Thoracic aorta (tissue), 2 donors: ENCODE data around the gene RASAL2. TPM values are rescaled to one million over a fixed set of nuclear protein-coding genes. Genes with fewer than 3 reads are reported as not detected.

Experiments
- ATAC-seq: fragments of 150-250 bp; one replicate; pipeline ENCODE4 v1.8.0; 2017; ENCODE audit warnings: low read depth; ENCODE audit not compliant: insufficient number of reproducible peaks, low FRiP score
- DNase-seq: peaks from one replicate; pipeline ENCODE4 v3.0.0-alpha.2; 2020; ENCODE audit warnings: low spot score
- H3K27ac ChIP-seq, 2 donors: fragments of 200-600 bp; sonication (generic); 1 replicate in 1 of 2; 2 replicates in 1 of 2; pipeline ENCODE4 v1.5.1; 2016; ENCODE audit warnings: mild to moderate bottlenecking in 2 of 2, moderate library complexity in 2 of 2
- H3K27me3 ChIP-seq: fragments of 200-600 bp; sonication (generic); replicated peaks from 2 replicates; pipeline ENCODE4 v1.6.0; 2016; ENCODE audit warnings: mild to moderate bottlenecking; ENCODE audit not compliant: insufficient read depth
- H3K36me3 ChIP-seq: fragments of 200-600 bp; sonication (generic); one replicate; pipeline ENCODE4 v1.5.1; 2016
- H3K4me1 ChIP-seq, 2 donors: fragments of 200-600 bp; sonication (generic); 1 replicate in 1 of 2; 2 replicates in 1 of 2; pipeline versions ENCODE4 v1.5.1 to v1.6.0; 2016; ENCODE audit warnings: low read depth in 2 of 2, mild to moderate bottlenecking in 1 of 2; ENCODE audit not compliant: control insufficient read depth in 1 of 2
- H3K4me3 ChIP-seq: fragments of 200-600 bp; sonication (generic); 2 replicates; pipeline ENCODE4 v1.5.1; 2016; ENCODE audit warnings: mild to moderate bottlenecking
- H3K9me3 ChIP-seq: fragments of 200-600 bp; sonication (generic); 2 replicates; pipeline ENCODE4 v1.5.1; 2016
- total RNA-seq, 2 donors: library from RNA; depleted of rRNA; stranded (reverse); fragments of >200 nt; gene quantifications; one replicate each; pipeline versions ENCODE4 v1.1.0 to v1.2.3, GENCODE V29; 2016
- TF ChIP-seq, protein P1 (sequence below): fragments of 200-600 bp; sonication (generic); IDR thresholded peaks from one replicate; pipeline ENCODE4 v1.5.1; 2019; ENCODE audit warnings: antibody characterized with exemption

Gene RASAL2
- total RNA-seq, 2 donors from 2014 or later = 38.0 to 45.1 TPM

- Histone ChIP-seq H3K27me3 (no peaks in the 10 kb centered on the region), H3K4me1 (peaks cover 5 to 10% of the 10 kb centered on the region in 2 donors), H3K36me3 (no peaks in the 10 kb centered on the region), H3K4me3 (no peak overlapping the region), H3K27ac (no peak overlapping the region), H3K9me3 (no peaks in the 10 kb centered on the region)
- no peak for DNase-seq
- ATAC-seq = no peak
- TF ChIP-seq, protein P1, sequence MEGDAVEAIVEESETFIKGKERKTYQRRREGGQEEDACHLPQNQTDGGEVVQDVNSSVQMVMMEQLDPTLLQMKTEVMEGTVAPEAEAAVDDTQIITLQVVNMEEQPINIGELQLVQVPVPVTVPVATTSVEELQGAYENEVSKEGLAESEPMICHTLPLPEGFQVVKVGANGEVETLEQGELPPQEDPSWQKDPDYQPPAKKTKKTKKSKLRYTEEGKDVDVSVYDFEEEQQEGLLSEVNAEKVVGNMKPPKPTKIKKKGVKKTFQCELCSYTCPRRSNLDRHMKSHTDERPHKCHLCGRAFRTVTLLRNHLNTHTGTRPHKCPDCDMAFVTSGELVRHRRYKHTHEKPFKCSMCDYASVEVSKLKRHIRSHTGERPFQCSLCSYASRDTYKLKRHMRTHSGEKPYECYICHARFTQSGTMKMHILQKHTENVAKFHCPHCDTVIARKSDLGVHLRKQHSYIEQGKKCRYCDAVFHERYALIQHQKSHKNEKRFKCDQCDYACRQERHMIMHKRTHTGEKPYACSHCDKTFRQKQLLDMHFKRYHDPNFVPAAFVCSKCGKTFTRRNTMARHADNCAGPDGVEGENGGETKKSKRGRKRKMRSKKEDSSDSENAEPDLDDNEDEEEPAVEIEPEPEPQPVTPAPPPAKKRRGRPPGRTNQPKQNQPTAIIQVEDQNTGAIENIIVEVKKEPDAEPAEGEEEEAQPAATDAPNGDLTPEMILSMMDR = no peak
These were observed 274.3 kb downstream of the RASAL2 start for GRCh38 chr1:178368208-178368607.

DNA sequence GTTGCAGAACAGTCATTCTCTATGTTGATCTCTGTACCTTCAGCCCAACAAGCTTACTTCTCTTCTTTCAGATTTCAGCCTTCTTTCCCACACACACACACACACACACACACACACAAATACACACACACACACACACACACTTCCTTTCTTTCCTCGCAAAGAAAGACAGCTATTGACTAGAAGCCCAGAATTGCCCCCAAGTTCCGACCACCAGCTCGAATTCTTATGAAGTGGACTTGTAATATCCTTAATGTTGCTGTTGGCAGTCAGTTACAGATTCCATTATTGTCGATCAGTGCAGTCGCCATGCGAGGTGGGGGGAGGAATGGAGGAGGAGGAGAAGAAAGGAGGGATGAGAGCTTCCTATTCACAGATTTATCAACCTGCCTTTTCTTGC is 277.3 kb downstream of the RASAL2 start:
- TF ChIP-seq, protein P1 = no peak
- Histone ChIP-seq H3K36me3 (no peaks in the 10 kb centered on the region), H3K4me3 (peak overlapping the region; percentile 56), H3K27me3 (no peaks in the 10 kb centered on the region), H3K9me3 (no peaks in the 10 kb centered on the region), H3K27ac (no peak overlapping the region), H3K4me1 (peaks cover 5 to 10% of the 10 kb centered on the region in 2 donors)
- no peak for DNase-seq
- ATAC-seq = no peak

DNA sequence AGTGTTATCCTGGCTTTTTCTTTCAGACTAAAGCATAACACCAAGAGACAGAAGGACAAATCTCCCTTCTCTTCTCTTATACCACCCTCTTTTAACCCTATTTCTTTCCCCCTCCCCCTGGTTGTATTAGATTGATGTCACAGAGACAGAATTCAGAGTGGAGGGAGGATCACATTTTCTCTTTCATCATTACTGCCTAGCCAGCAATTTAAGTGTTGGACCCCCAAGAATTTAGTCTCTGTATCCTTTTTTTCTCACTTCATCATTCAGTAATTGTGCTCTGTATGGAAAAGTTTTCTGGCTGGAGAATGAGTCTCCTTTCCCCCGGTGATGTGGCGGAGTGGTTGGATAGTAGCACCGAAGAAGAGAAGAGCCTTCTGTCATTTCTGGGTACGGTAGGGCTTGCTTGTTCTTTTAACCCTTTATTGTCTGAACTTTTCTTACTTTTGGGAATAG is 278.1 kb downstream of the RASAL2 start:
- Histone ChIP-seq H3K27ac (no peak overlapping the region), H3K27me3 (no peaks in the 10 kb centered on the region), H3K4me1 (peaks cover 5 to 10% of the 10 kb centered on the region in 2 donors), H3K4me3 (peak overlapping the region; percentile 56), H3K36me3 (no peaks in the 10 kb centered on the region), H3K9me3 (no peaks in the 10 kb centered on the region)
- no peak for ATAC-seq
- DNase-seq = no peak
- TF ChIP-seq, protein P1 = no peak

DNA sequence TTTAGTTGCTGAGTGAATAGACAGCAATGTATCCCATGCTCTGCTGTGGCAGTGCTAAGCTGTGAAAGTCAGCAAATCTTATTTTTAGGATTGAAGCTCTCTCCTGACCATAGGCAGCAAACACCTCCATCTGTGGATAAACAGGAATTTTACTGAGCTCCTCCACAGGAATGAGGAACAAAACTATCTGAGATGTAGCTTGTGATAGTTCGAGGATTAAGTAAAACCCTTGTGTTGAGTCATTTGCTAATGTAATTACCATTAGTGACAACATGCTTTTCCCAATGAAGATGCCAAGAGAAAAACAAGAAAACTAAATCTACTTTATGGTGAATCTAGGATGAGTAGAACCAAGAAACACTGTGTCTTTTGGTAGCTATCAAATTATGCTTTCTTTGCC is 280.1 kb downstream of the RASAL2 start:
- ATAC-seq (no peak), DNase-seq (no peak)
- Histone ChIP-seq H3K4me3 (no peak overlapping the region), H3K4me1 (peaks cover 5 to 10% of the 10 kb centered on the region in 2 donors), H3K27me3 (no peaks in the 10 kb centered on the region), H3K9me3 (no peaks in the 10 kb centered on the region), H3K36me3 (no peaks in the 10 kb centered on the region), H3K27ac (no peak overlapping the region)
- TF ChIP-seq, protein P1 = no peak

DNA sequence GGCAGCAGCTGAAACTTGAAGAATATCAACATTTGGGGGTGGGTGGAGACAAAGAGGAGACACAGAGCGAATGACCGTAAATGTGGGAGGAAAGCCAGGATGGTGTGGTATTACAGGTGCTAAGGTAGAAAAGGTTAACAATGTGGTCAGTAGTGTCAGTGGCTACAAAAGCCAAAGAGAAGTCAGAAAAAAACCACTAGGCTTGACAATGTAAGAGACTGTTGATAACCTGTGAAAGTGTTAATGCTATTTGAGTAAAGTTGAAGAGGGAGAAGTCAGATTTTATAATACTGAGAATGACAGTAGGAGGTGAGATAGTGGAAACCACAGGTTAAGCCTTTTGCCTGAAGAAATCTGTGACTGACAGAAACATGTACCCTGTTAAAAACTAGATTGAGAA is 282.1 kb downstream of the RASAL2 start:
- TF ChIP-seq, protein P1 = no peak
- Histone ChIP-seq H3K27me3 (no peaks in the 10 kb centered on the region), H3K9me3 (no peaks in the 10 kb centered on the region), H3K4me1 (peaks cover 5 to 10% of the 10 kb centered on the region in 2 donors), H3K27ac (no peak overlapping the region), H3K36me3 (no peaks in the 10 kb centered on the region), H3K4me3 (no peak overlapping the region)
- no peak for DNase-seq
- ATAC-seq = no peak
